Left lung (tissue), 10 donors: Measurements from ENCODE around the gene EIF2S1. TPM values are rescaled to one million over a fixed set of nuclear protein-coding genes. Genes with fewer than 3 reads are reported as not detected.

Experiments
- ATAC-seq: fragments of 200-7000 bp; cut with Tn5 transposase; one replicate; pipeline ENCODE4 v1.9.1; 2020; ENCODE audit warnings: moderate library complexity
- DNase-seq, 4 donors: peaks; one replicate each; pipeline ENCODE4 v3.0.0-alpha.2; 2013 to 2020
- H3K27ac ChIP-seq, 2 donors: fragments of 200-600 bp; sonication (generic) in 1 of 2; one replicate each; pipeline versions ENCODE4 v1.5.0 to v1.8.0; 2020 to 2021
- H3K27me3 ChIP-seq, 2 donors: fragments of 200-600 bp; sonication (generic) in 1 of 2; one replicate each; pipeline versions ENCODE4 v1.5.0 to v1.8.0; 2020 to 2021
- H3K36me3 ChIP-seq, 2 donors: fragments of 200-600 bp; sonication (generic) in 1 of 2; one replicate each; pipeline versions ENCODE4 v1.5.0 to v1.8.0; 2020 to 2021
- H3K4me1 ChIP-seq, 2 donors: fragments of 200-600 bp; one replicate each; pipeline ENCODE4 v1.8.0; 2021
- H3K4me3 ChIP-seq, 2 donors: fragments of 200-600 bp; sonication (generic) in 1 of 2; one replicate each; pipeline versions ENCODE4 v1.5.0 to v1.8.0; 2020 to 2021; ENCODE audit warnings: mild to moderate bottlenecking in 1 of 2
- H3K9me3 ChIP-seq, 2 donors: fragments of 200-600 bp; sonication (generic) in 1 of 2; one replicate each; pipeline versions ENCODE4 v1.5.0 to v1.8.0; 2020 to 2021
- intact Hi-C, 2 donors: fragments of 100-400 bp; cut with DNase I; formaldehyde crosslinking; loops; one replicate each; pipeline versions ENCODE4 v1.11.2 to v1.14.2; 2022
- polyA plus RNA-seq, 6 donors: library from polyadenylated mRNA; unstranded; fragments of 120-200 nt; gene quantifications; one replicate each; pipeline ENCODE4 v1.2.1, GENCODE V29; 2013; ENCODE audit not compliant: insufficient read length in 6 of 6
- total RNA-seq, 2 donors: library from RNA; stranded (reverse); fragmentation: NEBNext Ultra II Directional; extraction: Animal tissue kit (Norgen Biotek cat#: 25700); gene quantifications; one replicate each; pipeline ENCODE4 v1.2.1, GENCODE V29; 2021
- TF ChIP-seq, protein P1 (sequence below), 2 donors: fragments of 200-600 bp; sonication (generic) in 1 of 2; IDR thresholded peaks; one replicate each; pipeline versions ENCODE4 v1.5.0 to v1.8.0; 2021; ENCODE audit warnings: antibody characterized with exemption in 2 of 2
- donor health status: DM: no; HTN: yes; CAD: no.
- donor health status: DM: no; HTN: no; CAD: no.

The EIF2S1 gene
- total and polyA plus RNA-seq, 8 donors = 64.0 to 99.4 (median 84.9) TPM

DNA sequence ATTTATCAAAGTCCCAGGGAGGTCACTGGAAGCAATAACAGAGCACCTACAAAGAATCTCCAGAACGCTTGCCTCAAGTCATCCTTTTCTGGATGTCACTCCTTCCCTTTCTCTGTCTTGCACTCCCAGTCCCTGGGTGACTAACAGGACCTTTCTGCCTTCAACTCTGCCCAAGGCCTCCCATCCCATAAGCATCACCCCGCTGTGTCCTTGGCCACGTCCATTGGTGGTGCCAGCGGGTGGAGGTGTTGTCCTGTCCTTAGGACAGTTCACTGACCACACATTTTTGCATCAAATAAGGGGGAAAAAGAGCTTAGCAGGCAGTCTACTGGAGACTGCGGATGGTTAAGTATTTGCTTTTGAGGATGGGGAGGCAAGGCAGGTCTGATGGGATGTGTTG is 75.5 kb downstream of the EIF2S1 start:
- TF ChIP-seq, protein P1, sequence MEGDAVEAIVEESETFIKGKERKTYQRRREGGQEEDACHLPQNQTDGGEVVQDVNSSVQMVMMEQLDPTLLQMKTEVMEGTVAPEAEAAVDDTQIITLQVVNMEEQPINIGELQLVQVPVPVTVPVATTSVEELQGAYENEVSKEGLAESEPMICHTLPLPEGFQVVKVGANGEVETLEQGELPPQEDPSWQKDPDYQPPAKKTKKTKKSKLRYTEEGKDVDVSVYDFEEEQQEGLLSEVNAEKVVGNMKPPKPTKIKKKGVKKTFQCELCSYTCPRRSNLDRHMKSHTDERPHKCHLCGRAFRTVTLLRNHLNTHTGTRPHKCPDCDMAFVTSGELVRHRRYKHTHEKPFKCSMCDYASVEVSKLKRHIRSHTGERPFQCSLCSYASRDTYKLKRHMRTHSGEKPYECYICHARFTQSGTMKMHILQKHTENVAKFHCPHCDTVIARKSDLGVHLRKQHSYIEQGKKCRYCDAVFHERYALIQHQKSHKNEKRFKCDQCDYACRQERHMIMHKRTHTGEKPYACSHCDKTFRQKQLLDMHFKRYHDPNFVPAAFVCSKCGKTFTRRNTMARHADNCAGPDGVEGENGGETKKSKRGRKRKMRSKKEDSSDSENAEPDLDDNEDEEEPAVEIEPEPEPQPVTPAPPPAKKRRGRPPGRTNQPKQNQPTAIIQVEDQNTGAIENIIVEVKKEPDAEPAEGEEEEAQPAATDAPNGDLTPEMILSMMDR (IDR thresholded peaks at IDR 0.05) = no peak
- H3K4me1 ChIP-seq = no peaks in the 10 kb centered on the region
- no peaks in the 10 kb centered on the region for H3K36me3 ChIP-seq
- no peaks in the 10 kb centered on the region for H3K9me3 ChIP-seq
- no peak overlapping the region for H3K27ac ChIP-seq
- peaks cover 0 to 11% of the 10 kb centered on the region in 2 donors for H3K27me3 ChIP-seq
- no peak for DNase-seq
- H3K4me3 ChIP-seq = no peak overlapping the region
- intact Hi-C loops = no loop called here
- ATAC-seq = no peak

Other genes starting within 250 kb of the EIF2S1 start
- under 1 TPM in 1 of 2 donors, not detected in 1; 0.12 TPM for gene GARIN2, start 170.9 kb upstream of the EIF2S1 start, total RNA-seq
- gene GARIN2, start 170.9 kb upstream of the EIF2S1 start, polyA plus RNA-seq = under 1 TPM; 0.36 to 0.79 (median 0.59) TPM
- 10 to 100 TPM; 35.3 to 38.6 TPM for gene PALS1, start 118.9 kb upstream of the EIF2S1 start, total RNA-seq
- gene PALS1, start 118.9 kb upstream of the EIF2S1 start, polyA plus RNA-seq = 10 to 100 TPM; 25.5 to 32.6 (median 29.4) TPM
- 100 to 1,000 TPM in 1 of 2 donors, 10 to 100 TPM in 1; 84.1 to 107 TPM for gene ATP6V1D, start 524 bp upstream of the EIF2S1 start, total RNA-seq
- gene ATP6V1D, start 524 bp upstream of the EIF2S1 start, polyA plus RNA-seq = 100 to 1,000 TPM in 1 of 6 donors, 10 to 100 TPM in 5; 71.4 to 109 (median 85.1) TPM
- 1 to 10 TPM; 2.8 to 4.2 TPM for gene PLEK2, start 51.8 kb downstream of the EIF2S1 start, total RNA-seq
- 1 to 10 TPM; 3.2 to 6.7 (median 5.8) TPM for gene PLEK2, start 51.8 kb downstream of the EIF2S1 start, polyA plus RNA-seq
- 1 to 10 TPM; 3.1 to 7.7 TPM for gene TMEM229B, start 128.4 kb downstream of the EIF2S1 start, total RNA-seq
- gene TMEM229B, start 128.4 kb downstream of the EIF2S1 start, polyA plus RNA-seq = under 1 TPM; 0.39 to 0.83 (median 0.73) TPM
- gene PLEKHH1, start 173.0 kb downstream of the EIF2S1 start, total RNA-seq = 1 to 10 TPM; 1.2 to 2.7 TPM
- 10 to 100 TPM in 5 of 6 donors, 1 to 10 TPM in 1; 10.0 to 19.2 (median 15.5) TPM for gene PLEKHH1, start 173.0 kb downstream of the EIF2S1 start, polyA plus RNA-seq
- gene PIGH, start 239.9 kb downstream of the EIF2S1 start, total RNA-seq = 10 to 100 TPM; 12.8 to 21.6 TPM
- gene PIGH, start 239.9 kb downstream of the EIF2S1 start, polyA plus RNA-seq = 10 to 100 TPM; 22.4 to 28.6 (median 23.5) TPM